Trophoblast cell (in vitro differentiated cells and primary cell): ENCODE measurements around the gene NAT16.
"Not testable (repeated sequence)": the region's sequence is repeated elsewhere in the genome, so short reads cannot be mapped to it uniquely, and the experiment has no call there.

Experiments
- DNase-seq, 2 donors: peaks; one replicate each; pipeline ENCODE4 v3.0.0-alpha.2; 2016
- H2AFZ ChIP-seq: 2 replicates; pipeline ENCODE4 v1.6.1; 2013; ENCODE audit warnings: low read length, moderate library complexity, mild to moderate bottlenecking; ENCODE audit not compliant: insufficient read depth, poor library complexity
- H2AK5ac ChIP-seq: 2 replicates; pipeline ENCODE4 v1.6.1; 2013; ENCODE audit warnings: mild to moderate bottlenecking, low read length
- H2BK120ac ChIP-seq: 2 replicates; pipeline ENCODE4 v1.6.1; 2013; ENCODE audit warnings: low read length, mild to moderate bottlenecking, moderate library complexity; ENCODE audit not compliant: insufficient read depth, poor library complexity
- H2BK12ac ChIP-seq: 2 replicates; pipeline ENCODE4 v1.6.1; 2013; ENCODE audit warnings: mild to moderate bottlenecking, low read length, moderate library complexity
- H2BK5ac ChIP-seq: 2 replicates; pipeline ENCODE4 v1.6.1; 2013; ENCODE audit warnings: low read length, low read depth, moderate library complexity, mild to moderate bottlenecking; ENCODE audit not compliant: poor library complexity
- H3K14ac ChIP-seq: 2 replicates; pipeline ENCODE4 v1.6.1; 2013; ENCODE audit warnings: mild to moderate bottlenecking, low read length
- H3K18ac ChIP-seq: 2 replicates; pipeline ENCODE4 v1.6.1; 2013; ENCODE audit warnings: mild to moderate bottlenecking, low read length
- H3K23ac ChIP-seq: 2 replicates; pipeline ENCODE4 v1.6.1; 2013; ENCODE audit warnings: low read length
- H3K27ac ChIP-seq: 2 replicates; pipeline ENCODE4 v1.5.1; 2013; ENCODE audit warnings: low read depth, mild to moderate bottlenecking, inconsistent platforms, low read length, moderate library complexity
- H3K27me3 ChIP-seq: 2 replicates; pipeline ENCODE4 v1.6.1; 2013; ENCODE audit warnings: inconsistent platforms, mild to moderate bottlenecking, low read length, moderate library complexity; ENCODE audit not compliant: insufficient read depth
- H3K36me3 ChIP-seq, 2 experiments: 1 replicate in 1 of 2; 2 replicates in 1 of 2; pipeline ENCODE4 v1.6.1; 2013; ENCODE audit warnings: low read length in 2 of 2, mild to moderate bottlenecking in 2 of 2, moderate library complexity in 1 of 2; ENCODE audit not compliant: insufficient read depth in 2 of 2, control insufficient read depth in 1 of 2
- H3K4ac ChIP-seq: 2 replicates; pipeline ENCODE4 v1.6.1; 2013; ENCODE audit warnings: low read depth, mild to moderate bottlenecking, low read length, moderate library complexity
- H3K4me1 ChIP-seq, 2 experiments: 1 replicate in 1 of 2; 2 replicates in 1 of 2; pipeline ENCODE4 v1.6.1; 2013; ENCODE audit warnings: low read length in 2 of 2, mild to moderate bottlenecking in 2 of 2, moderate library complexity in 1 of 2; ENCODE audit not compliant: insufficient read depth in 2 of 2, control insufficient read depth in 1 of 2
- H3K4me2 ChIP-seq: 2 replicates; pipeline ENCODE4 v1.6.1; 2013; ENCODE audit warnings: inconsistent platforms, mild to moderate bottlenecking, low read length, moderate library complexity
- H3K4me3 ChIP-seq: 2 replicates; pipeline ENCODE4 v1.5.1; 2013; ENCODE audit warnings: mild to moderate bottlenecking, low read depth, low read length, inconsistent platforms
- H3K79me1 ChIP-seq: one replicate; pipeline ENCODE4 v1.6.1; 2013; ENCODE audit warnings: low read length
- H3K79me2 ChIP-seq: 2 replicates; pipeline ENCODE4 v1.6.1; 2013; ENCODE audit warnings: low read length, mild to moderate bottlenecking; ENCODE audit not compliant: control insufficient read depth, insufficient read depth, poor library complexity
- H3K9ac ChIP-seq: 2 replicates; pipeline ENCODE4 v1.6.1; 2013; ENCODE audit warnings: mild to moderate bottlenecking, low read length
- H3K9me3 ChIP-seq: 2 replicates; pipeline ENCODE4 v1.6.1; 2013; ENCODE audit warnings: low read depth, mild to moderate bottlenecking, control low read depth, inconsistent platforms, low read length; ENCODE audit not compliant: insufficient read depth
- H4K12ac ChIP-seq: 2 replicates; pipeline ENCODE4 v1.6.1; 2013; ENCODE audit warnings: low read depth, mild to moderate bottlenecking, low read length, moderate library complexity
- H4K8ac ChIP-seq: 2 replicates; pipeline ENCODE4 v1.6.1; 2013; ENCODE audit warnings: low read depth, mild to moderate bottlenecking, low read length, moderate library complexity
- H4K91ac ChIP-seq: one replicate; pipeline ENCODE4 v1.6.1; 2013; ENCODE audit warnings: low read depth, mild to moderate bottlenecking, low read length, moderate library complexity
- WGBS: extraction: QIAGEN DNeasy Blood & Tissue Kit; methylation state at CpG from one replicate; pipeline ENCODE4 v1.1.7; 2013; ENCODE audit warnings: missing lambda C conversion rate; ENCODE audit not compliant: insufficient read length, insufficient coverage; ENCODE audit errors: extremely low coverage; 5-methylcytosine and 5-hydroxymethylcytosine counted together

The NAT16 gene

GRCh38 chr7:101200862-101201599, 20.9 kb upstream of the NAT16 start, which contains the start of gene MOGAT3:
MOGAT3 (minus strand) TSS chr7:101201036; CDS start chr7:101200854, 182 bp downstream.
- no peaks in the 10 kb centered on the region for H3K79me2 ChIP-seq
- H3K4me2 ChIP-seq, result peak within 1 kb of the TSS; percentile 51
- no peak within 1 kb of the TSS for H2BK12ac ChIP-seq

GRCh38 chr7:101200504-101200861, 20.4 kb upstream of the NAT16 start:
- Histone ChIP-seq H3K79me2 (no peaks in the 10 kb centered on the region), H3K27ac (no peak overlapping the region), H3K4me1 (peaks cover 4 to 12% of the 10 kb centered on the region in 2 experiments), H3K36me3 (no peaks in the 10 kb centered on the region), H3K4me2 (no peak overlapping the region), H3K4me3 (no peak overlapping the region), H3K23ac (no peak overlapping the region), H4K8ac (no peak overlapping the region), H3K27me3 (peaks cover 6% of the 10 kb centered on the region), H2BK5ac (no peak overlapping the region), H2AK5ac (no peak overlapping the region), H2AFZ (no peak overlapping the region), H3K14ac (no peak overlapping the region), H2BK12ac (no peak overlapping the region), H4K12ac (no peak overlapping the region), H3K9ac (no peak overlapping the region), H3K18ac (no peak overlapping the region), H3K79me1 (no peaks in the 10 kb centered on the region), H4K91ac (no peak overlapping the region), H2BK120ac (no peak overlapping the region), H3K4ac (no peak overlapping the region), H3K9me3 (peaks cover 5% of the 10 kb centered on the region)
- DNase-seq, result no peak
- WGBS, result no CpG with 5 or more reads among the region's 2 CpGs

More at GRCh38 chr7:101200862-101201599, 20.9 kb upstream of the NAT16 start, which contains the start of gene MOGAT3:
- H3K4ac ChIP-seq, result no peak within 1 kb of the TSS
- H2AK5ac ChIP-seq, result no peak within 1 kb of the TSS
- H3K9ac ChIP-seq, result no peak within 1 kb of the TSS
- H3K9me3 ChIP-seq, result peaks cover 5% of the 10 kb centered on the region
- peaks cover 2% of the 10 kb centered on the region in 2 experiments for H3K36me3 ChIP-seq
- no peak within 1 kb of the TSS for H4K8ac ChIP-seq
- H3K4me3 ChIP-seq, result no peak within 1 kb of the TSS
- no peak within 1 kb of the TSS for H3K18ac ChIP-seq
- no peak within 1 kb of the TSS for H3K27ac ChIP-seq
- no peak for DNase-seq
- H3K79me1 ChIP-seq, result no peaks in the 10 kb centered on the region
- peaks cover 6% of the 10 kb centered on the region for H3K27me3 ChIP-seq
- no peak within 1 kb of the TSS for H2BK5ac ChIP-seq
- H3K4me1 ChIP-seq, result peaks cover 4 to 12% of the 10 kb centered on the region in 2 experiments
- H2AFZ ChIP-seq, result no peak within 1 kb of the TSS
- H4K12ac ChIP-seq, result no peak within 1 kb of the TSS
- no CpG with 5 or more reads among the region's 21 CpGs for WGBS
- no peak within 1 kb of the TSS for H3K14ac ChIP-seq
- no peak within 1 kb of the TSS for H3K23ac ChIP-seq
- H4K91ac ChIP-seq, result no peak within 1 kb of the TSS
- no peak within 1 kb of the TSS for H2BK120ac ChIP-seq

GRCh38 chr7:101199522-101199921, 19.4 kb upstream of the NAT16 start:
- not testable (repeated sequence) for H3K27ac ChIP-seq, H3K4me3 ChIP-seq, H2BK12ac ChIP-seq, H3K4ac ChIP-seq, H4K8ac ChIP-seq, DNase-seq, H2AK5ac ChIP-seq, H3K27me3 ChIP-seq, H3K79me1 ChIP-seq, H2BK120ac ChIP-seq, H3K4me2 ChIP-seq, H2BK5ac ChIP-seq, H3K14ac ChIP-seq, H3K9me3 ChIP-seq, H4K12ac ChIP-seq, H3K79me2 ChIP-seq, H3K18ac ChIP-seq, H3K23ac ChIP-seq, H3K36me3 ChIP-seq, H2AFZ ChIP-seq, H4K91ac ChIP-seq, H3K9ac ChIP-seq
- H3K4me1 ChIP-seq, result peaks cover 4 to 12% of the 10 kb centered on the region in 2 experiments
- WGBS, result no CpG with 5 or more reads among the region's 10 CpGs

GRCh38 chr7:101198476-101198875, 18.4 kb upstream of the NAT16 start:
- Histone ChIP-seq H3K27me3 (peaks cover 6% of the 10 kb centered on the region), H3K4me1 (peaks cover 4 to 12% of the 10 kb centered on the region in 2 experiments), H2BK5ac (no peak overlapping the region), H3K79me1 (no peaks in the 10 kb centered on the region), H2BK12ac (no peak overlapping the region), H3K4ac (no peak overlapping the region), H3K9me3 (peaks cover 4% of the 10 kb centered on the region), H3K23ac (no peak overlapping the region), H2BK120ac (no peak overlapping the region), H3K9ac (no peak overlapping the region), H3K18ac (no peak overlapping the region), H4K91ac (no peak overlapping the region), H2AFZ (no peak overlapping the region), H3K4me3 (no peak overlapping the region), H3K4me2 (no peak overlapping the region), H4K8ac (no peak overlapping the region), H3K36me3 (no peaks in the 10 kb centered on the region), H2AK5ac (no peak overlapping the region), H3K14ac (no peak overlapping the region), H4K12ac (no peak overlapping the region), H3K79me2 (no peaks in the 10 kb centered on the region), H3K27ac (no peak overlapping the region)
- DNase-seq, result no peak
- no CpG with 5 or more reads among the region's 14 CpGs for WGBS
